Endothelial cell of umbilical vein (primary cell): Measurements from ENCODE around the gene HDLBP. TPM values are rescaled to one million over a fixed set of nuclear protein-coding genes. Genes with fewer than 3 reads are reported as not detected.

ENCODE experiments used
- BruUV-seq: library from RNA; stranded (reverse); fragments of 400-500 nt; replicated peaks from 2 replicates; lab custom pipeline; 2021; lab: Mats Ljungman, UMichigan
- CTCF ChIA-PET: fragments of 300-600, 350-600 bp; sonication (Branson Sonifier 250); formaldehyde crosslinking; loops from one replicate; lab custom pipeline; 2021; ENCODE audit warnings: antibody characterized with exemption, inconsistent platforms; lab: Charles Lee
- POLR2A ChIA-PET: fragments of 300-600, 350-600 bp; sonication (Branson Sonifier 250); formaldehyde crosslinking; loops from one replicate; lab custom pipeline; 2021; ENCODE audit warnings: antibody characterized with exemption, inconsistent platforms; lab: Charles Lee
- DNase-seq: peaks from one replicate; pipeline ENCODE4 v3.0.0-alpha.2; 2011; ENCODE audit warnings: low read depth, low spot score
- FAIRE-seq: peaks from 2 replicates; lab custom pipeline; 2011; peaks lifted over from hg19 to GRCh38; lab: Jason Lieb, UNC
- H2AFZ ChIP-seq: 2 replicates; pipeline ENCODE4 v1.6.0; 2012; ENCODE audit warnings: low read depth, low read length, control low read depth, inconsistent platforms
- H3K27ac ChIP-seq: 2 replicates; pipeline ENCODE4 v1.5.1; 2011; ENCODE audit warnings: low read depth, mild to moderate bottlenecking, control low read depth, low read length, moderate library complexity; ENCODE audit not compliant: insufficient read depth
- H3K27me3 ChIP-seq, 2 experiments: 2 replicates each; pipeline versions ENCODE4 v1.6.0 to v1.6.1; 2011; ENCODE audit warnings: low read length in 2 of 2, mixed read lengths in 1 of 2; ENCODE audit not compliant: control insufficient read depth in 2 of 2, insufficient read depth in 2 of 2
- H3K36me3 ChIP-seq, 2 experiments: 2 replicates in 1 of 2; 3 replicates in 1 of 2; pipeline ENCODE4 v1.5.1; 2011; ENCODE audit warnings: low read length in 2 of 2, mild to moderate bottlenecking in 1 of 2, moderate library complexity in 1 of 2; ENCODE audit not compliant: control insufficient read depth in 2 of 2, insufficient read depth in 2 of 2; ENCODE audit errors: extremely low read depth in 1 of 2
- H3K4me1 ChIP-seq: 3 replicates; pipeline ENCODE4 v1.5.1; 2011; ENCODE audit warnings: mild to moderate bottlenecking, low read length; ENCODE audit not compliant: control insufficient read depth, insufficient read depth; ENCODE audit errors: extremely low read depth
- H3K4me2 ChIP-seq: 2 replicates; pipeline ENCODE4 v1.6.1; 2011; ENCODE audit warnings: low read length, control low read depth, mixed read lengths; ENCODE audit not compliant: insufficient read depth
- H3K4me3 ChIP-seq, 3 experiments: fragments of 200-600 bp in 1 of 3; sonication (generic), shearing (Covaris generic) in 1 of 3; replicated peaks in 1 of 3; 2 replicates each; pipeline ENCODE4 v1.5.1; 2011 to 2016; ENCODE audit warnings: control low read depth in 3 of 3, low read length in 3 of 3, mild to moderate bottlenecking in 2 of 3, inconsistent platforms in 1 of 3, low read depth in 1 of 3, moderate library complexity in 1 of 3; ENCODE audit not compliant: insufficient read depth in 1 of 3
- H3K79me2 ChIP-seq: 2 replicates; pipeline ENCODE4 v1.6.0; 2012; ENCODE audit warnings: low read length, inconsistent platforms; ENCODE audit not compliant: control insufficient read depth, insufficient read depth
- H3K9ac ChIP-seq: replicated peaks from 2 replicates; pipeline ENCODE3; 2011; ENCODE audit warnings: low read length, control low read depth; ENCODE audit not compliant: insufficient read depth; ENCODE audit errors: extremely low read depth
- H3K9me1 ChIP-seq: replicated peaks from 3 replicates; pipeline ENCODE4 v1.6.0; 2011; ENCODE audit warnings: mild to moderate bottlenecking, low read length; ENCODE audit not compliant: control insufficient read depth, insufficient read depth; ENCODE audit errors: extremely low read depth
- H3K9me3 ChIP-seq: replicated peaks from 2 replicates; pipeline ENCODE4 v1.5.1; 2012; ENCODE audit warnings: low read length, inconsistent platforms; ENCODE audit not compliant: control insufficient read depth, insufficient read depth
- H4K20me1 ChIP-seq: replicated peaks from 2 replicates; pipeline ENCODE3; 2011; ENCODE audit warnings: mild to moderate bottlenecking, low read length; ENCODE audit not compliant: control insufficient read depth, insufficient read depth; ENCODE audit errors: extremely low read depth
- CTCF ChIP-seq, 2 donors: IDR thresholded peaks; 1 replicate in 1 of 2; 2 replicates in 1 of 2; pipeline ENCODE4 v1.5.1; 2011; ENCODE audit warnings: low read length in 2 of 2, mild to moderate bottlenecking in 2 of 2, moderate library complexity in 2 of 2, control low read depth in 1 of 2, inconsistent platforms in 1 of 2, low read depth in 1 of 2; ENCODE audit not compliant: insufficient read depth in 1 of 2; ENCODE audit errors: extremely low read depth in 1 of 2
- EZH2 ChIP-seq: IDR thresholded peaks from 2 replicates; pipeline ENCODE4 v1.6.1; 2012; ENCODE audit warnings: borderline replicate concordance, low read depth, mild to moderate bottlenecking, moderate library complexity, low read length, inconsistent platforms; ENCODE audit not compliant: severe bottlenecking
- FOS ChIP-seq: IDR thresholded peaks from 2 replicates; pipeline ENCODE4 v1.6.1; 2011; ENCODE audit warnings: mild to moderate bottlenecking, low read length, moderate library complexity, borderline replicate concordance; ENCODE audit not compliant: insufficient read depth
- GATA2 ChIP-seq: IDR thresholded peaks from 2 replicates; pipeline ENCODE4 v1.7.0; 2011; ENCODE audit warnings: low read depth, mild to moderate bottlenecking, moderate library complexity, mixed read lengths, low read length; ENCODE audit not compliant: insufficient read length, insufficient read depth
- JUN ChIP-seq: IDR thresholded peaks from 2 replicates; pipeline ENCODE4 v1.6.1; 2011; ENCODE audit warnings: borderline replicate concordance, low read depth; ENCODE audit not compliant: insufficient read length, insufficient read depth
- MYC ChIP-seq: IDR thresholded peaks from one replicate; pipeline ENCODE4 v1.6.1; 2011; ENCODE audit warnings: mild to moderate bottlenecking, low read depth, low read length
- POLR2A ChIP-seq: IDR thresholded peaks from 2 replicates; pipeline ENCODE4 v1.6.1; 2012; ENCODE audit warnings: low read depth, mild to moderate bottlenecking, control low read depth, low read length
- POLR2AphosphoS5 ChIP-seq: IDR thresholded peaks from 2 replicates; pipeline ENCODE4 v1.6.1; 2012; ENCODE audit warnings: low read depth, mild to moderate bottlenecking, control low read depth, low read length, moderate library complexity; ENCODE audit not compliant: insufficient read depth
- dilution Hi-C: fragments of 300-500 bp; cut with MboI; formaldehyde crosslinking; loops from one replicate; pipeline ENCODE4 v1.15.0; 2019; ENCODE audit warnings: low sequenced_read_pairs; ENCODE audit not compliant: extremely low pct_ligation_motif_present
- intact Hi-C: fragments of 100-400 bp; cut with micrococcal nuclease; formaldehyde crosslinking; loops from one replicate; pipeline ENCODE4 v1.10.0; 2022
- polyA plus RNA-seq, 4 experiments: library from polyadenylated mRNA; depleted of rRNA in 3 of 4; stranded (reverse) in 3 of 4; unstranded in 1 of 4; fragments of >200 nt; gene quantifications; 2 replicates each; pipeline versions ENCODE4 v1.2.1 to v1.2.3, GENCODE V29; 2011 to 2012; ENCODE audit warnings: missing spikeins in 1 of 4
- total RNA-seq: library from RNA; stranded (reverse); gene quantifications from 2 replicates; pipeline ENCODE4 v1.2.3, GENCODE V29; 2021
- TF ChIP-seq, protein P1 (sequence below): IDR thresholded peaks from 2 replicates; pipeline ENCODE4 v1.6.1; 2011; ENCODE audit not compliant: insufficient read depth, insufficient read length

HDLBP gene
- total and polyA plus RNA-seq, 2 donors (not counting 3 experiments of a cell fraction or from before 2014, with no cell fraction given), result 379 to 569 TPM

DNA sequence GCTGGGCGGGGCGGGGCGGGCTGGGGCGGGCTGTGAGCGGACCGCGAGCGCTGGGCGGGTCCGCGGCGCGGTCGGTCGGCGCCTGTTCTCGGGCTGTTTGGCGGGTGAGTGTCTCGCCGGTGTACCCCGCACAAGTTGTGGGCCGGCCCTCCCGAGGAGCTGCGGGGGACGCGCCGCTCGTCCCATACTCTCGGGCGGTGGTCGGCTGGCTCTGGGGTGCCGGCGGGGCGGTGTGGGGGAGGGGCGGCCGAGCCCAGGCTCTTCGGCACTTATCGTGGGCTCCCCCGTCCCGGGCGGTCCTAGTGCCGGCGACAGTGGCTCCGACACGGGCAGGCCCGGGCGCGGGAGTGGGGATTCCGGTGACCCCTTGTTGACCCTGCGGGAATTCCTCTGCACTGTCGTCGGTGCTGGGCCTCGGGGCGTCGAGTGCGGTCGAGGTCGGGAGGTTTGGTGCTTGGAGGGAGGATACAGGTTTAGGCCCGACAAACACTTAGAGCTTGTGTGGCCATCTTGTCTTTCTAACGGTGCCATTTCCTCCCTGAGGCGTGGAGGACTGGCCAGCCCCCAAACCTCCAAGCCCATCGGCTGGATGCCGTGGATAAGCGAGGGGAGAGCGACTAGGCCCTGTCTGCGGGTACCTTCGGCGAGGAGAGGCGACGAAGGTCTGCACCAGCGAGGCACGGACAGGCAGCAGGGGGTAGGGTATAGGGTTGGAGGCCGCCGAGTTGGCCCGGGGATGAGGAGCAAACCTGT lies 583 bp upstream of the HDLBP start, which contains the start of gene SEPTIN2:
SEPTIN2 (plus strand) TSS at position 47 of the 753 bp plus-strand sequence. CDS start 8,308 bp downstream, outside the sequence.
- H3K79me2 ChIP-seq, result peaks cover 89% of the 10 kb centered on the region
- peaks cover 43% of the 10 kb centered on the region for H3K4me1 ChIP-seq
- dilution Hi-C loops (no loop called here), intact Hi-C loops (loop anchor here (1.0 to 10.0 kb wide), 8 partner anchors 40 to 754 kb away; partner anchors contain the start of genes ATG4B, DUSP28, FARP2 and ING5)
- peak within 1 kb of the TSS; percentile 67 to 93 (median 92) for H3K4me3 ChIP-seq
- peaks cover 7% of the 10 kb centered on the region for H4K20me1 ChIP-seq
- peak; percentile 85 for DNase-seq
- H3K27me3 ChIP-seq, result no peaks in the 10 kb centered on the region
- no TSS peak for BruUV-seq
- H3K36me3 ChIP-seq, result no peaks in the 10 kb centered on the region
- CTCF ChIA-PET, result interaction anchor here (0.6 to 1.8 kb wide), 2 partner anchors 25 to 41 kb away, joined by 3 to 4 read pairs; no protein-coding TSS in a partner anchor
- POLR2A ChIA-PET, result interaction anchor here (1.5 kb wide), 1 partner anchor 57 kb away, joined by 4 read pairs; no protein-coding TSS in a partner anchor
- no peaks in the 10 kb centered on the region for H3K9me1 ChIP-seq
- TF ChIP-seq MYC (no peak), POLR2AphosphoS5 (peak; percentile 71), JUN (no peak), GATA2 (no peak), EZH2 (no peak), CTCF (IDR thresholded peaks at IDR 0.05; ENCODE audit: extremely low read depth in 1 of 2, insufficient read depth in 1 of 2, low read depth in 1 of 2, low read length in 2 of 2) (no peak), FOS (no peak), POLR2A (peak; percentile 69)
- TF ChIP-seq, protein P1, sequence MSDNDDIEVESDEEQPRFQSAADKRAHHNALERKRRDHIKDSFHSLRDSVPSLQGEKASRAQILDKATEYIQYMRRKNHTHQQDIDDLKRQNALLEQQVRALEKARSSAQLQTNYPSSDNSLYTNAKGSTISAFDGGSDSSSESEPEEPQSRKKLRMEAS, result no peak
- peak within 1 kb of the TSS; percentile 98 for H3K9ac ChIP-seq
- H3K27ac ChIP-seq, result peak within 1 kb of the TSS; percentile 90
- H3K4me2 ChIP-seq, result peak within 1 kb of the TSS; percentile 96
- no peak for FAIRE-seq
- H2AFZ ChIP-seq, result peak within 1 kb of the TSS; percentile 50
- H3K9me3 ChIP-seq, result no peaks in the 10 kb centered on the region
